Keratinocyte (primary cell): ENCODE measurements around the gene SEC63.

Source experiments
- CTCF ChIP-seq, 3 experiments: IDR thresholded peaks in 1 of 3; conservative IDR thresholded peaks in 1 of 3; optimal IDR thresholded peaks in 1 of 3; 2 replicates in 2 of 3; 3 replicates in 1 of 3; pipeline versions ENCODE3 to v1.5.1; 2011; ENCODE audit warnings: low read length in 3 of 3, mild to moderate bottlenecking in 3 of 3, moderate library complexity in 2 of 3, control low read depth in 1 of 3, inconsistent platforms in 1 of 3; ENCODE audit not compliant: insufficient read depth in 2 of 3; ENCODE audit errors: extremely low read depth in 1 of 3
- EZH2 ChIP-seq: IDR thresholded peaks from one replicate; pipeline ENCODE4 v1.6.1; 2012; ENCODE audit warnings: inconsistent platforms, mild to moderate bottlenecking, low read length, moderate library complexity

- no peak for TF ChIP-seq EZH2
- TF ChIP-seq CTCF (optimal IDR thresholded peaks at IDR 0.05 in 1 of 3, IDR thresholded peaks at IDR 0.05 in 1 of 3, conservative IDR thresholded peaks at IDR 0.05 in 1 of 3; ENCODE audit: extremely low read depth in 1 of 3, insufficient read depth in 2 of 3, low read length in 3 of 3): no peak
These were observed 130.5 kb downstream of the SEC63 start for GRCh38 chr6:107827541-107827940.
